ENCODE measurements around the gene RAD54L.
"Not testable (repeated sequence)": the region's sequence is repeated elsewhere in the genome, so short reads cannot be mapped to it uniquely, and the experiment has no call there.

The RAD54L gene

GRCh38 chr1:46247436-46248121 lies at the start of gene RAD54L:
Gene RAD54L, plus strand, starts transcription at chr1:46247763. Its CDS starts 643 bp downstream, at chr1:46248406.
- peak; percentile 91 to 94 for DNase-seq (ENCODE audit: low read depth in 2 of 2)

- DNase-seq (ENCODE audit: low read depth in 2 of 2), result peak; percentile 21 to 64
Measured at GRCh38 chr1:46197964-46198811, 49.4 kb upstream of the RAD54L start, which contains the start of gene POMGNT1. Gene POMGNT1, minus strand, starts transcription at chr1:46198434. Its CDS starts 613 bp downstream, at chr1:46197821.

GRCh38 chr1:46199233-46199749 lies 48.3 kb upstream of the RAD54L start:
- no peak for DNase-seq (ENCODE audit: low read depth in 2 of 2)

- no peak for DNase-seq (ENCODE audit: low read depth in 2 of 2)
Measured at GRCh38 chr1:46203738-46204405, 43.7 kb upstream of the RAD54L start.

- DNase-seq (ENCODE audit: low read depth in 2 of 2), result no peak
Measured at GRCh38 chr1:46204406-46204742, 43.2 kb upstream of the RAD54L start.

- DNase-seq (ENCODE audit: low read depth in 2 of 2), result no peak
Measured at GRCh38 chr1:46205141-46205540, 42.4 kb upstream of the RAD54L start.

- DNase-seq (ENCODE audit: low read depth in 2 of 2), result no peak
Measured at GRCh38 chr1:46205791-46206190, 41.8 kb upstream of the RAD54L start.

GRCh38 chr1:46206399-46206798 lies 41.2 kb upstream of the RAD54L start:
- no peak for DNase-seq (ENCODE audit: low read depth in 2 of 2)

- DNase-seq (ENCODE audit: low read depth in 2 of 2), result no peak
Measured at GRCh38 chr1:46210561-46210960, 37.0 kb upstream of the RAD54L start.

- DNase-seq (ENCODE audit: low read depth in 2 of 2), result no peak
Measured at GRCh38 chr1:46211051-46211450, 36.5 kb upstream of the RAD54L start.

GRCh38 chr1:46215504-46215903 lies 32.1 kb upstream of the RAD54L start:
- no peak for DNase-seq (ENCODE audit: low read depth in 2 of 2)

- DNase-seq (ENCODE audit: low read depth in 2 of 2), result no peak
Measured at GRCh38 chr1:46218443-46218842, 29.1 kb upstream of the RAD54L start.

- no peak for DNase-seq (ENCODE audit: low read depth in 2 of 2)
Measured at GRCh38 chr1:46219551-46220520, 27.7 kb upstream of the RAD54L start.

- no peak for DNase-seq (ENCODE audit: low read depth in 2 of 2)
Measured at GRCh38 chr1:46220808-46221207, 26.8 kb upstream of the RAD54L start.

- DNase-seq (ENCODE audit: low read depth in 2 of 2), result no peak
Measured at GRCh38 chr1:46221749-46222148, 25.8 kb upstream of the RAD54L start.

GRCh38 chr1:46223055-46223454 lies 24.5 kb upstream of the RAD54L start:
- DNase-seq (ENCODE audit: low read depth in 2 of 2), result not testable (repeated sequence)

GRCh38 chr1:46223472-46223943 lies 24.1 kb upstream of the RAD54L start:
- DNase-seq (ENCODE audit: low read depth in 2 of 2), result peak; percentile 14 to 34

GRCh38 chr1:46224966-46225365 lies 22.6 kb upstream of the RAD54L start:
- DNase-seq (ENCODE audit: low read depth in 2 of 2), result no peak

GRCh38 chr1:46231231-46231630 lies 16.3 kb upstream of the RAD54L start:
- DNase-seq (ENCODE audit: low read depth in 2 of 2), result not testable (repeated sequence)

- DNase-seq (ENCODE audit: low read depth in 2 of 2), result no peak
Measured at GRCh38 chr1:46236882-46237281, 10.7 kb upstream of the RAD54L start.

GRCh38 chr1:46238865-46239264 lies 8.7 kb upstream of the RAD54L start:
- DNase-seq (ENCODE audit: low read depth in 2 of 2), result not testable (repeated sequence)

All from stimulated activated CD4-positive, alpha-beta T cell treated with anti-CD3 and anti-CD28 coated beads, Interleukin-1b, Interleukin-23, amount 100 ng/mL, for 1 hour (primary cell).